ENCODE results near the gene IL1RAP. TPM values are rescaled to one million over a fixed set of nuclear protein-coding genes. Genes with fewer than 3 reads are reported as not detected.

The IL1RAP gene
- total and polyA plus RNA-seq, 2 experiments from 2014 or later: 14.6 to 46.5 TPM

GRCh38 chr3:190586631-190587011 lies 72.7 kb downstream of the IL1RAP start:
- H2AFZ ChIP-seq: no peak overlapping the region
- 72% methylated on average over 4 of the region's 4 CpGs for WGBS (ENCODE audit: low lambda C conversion rate, missing lambda C conversion rate)

DNA sequence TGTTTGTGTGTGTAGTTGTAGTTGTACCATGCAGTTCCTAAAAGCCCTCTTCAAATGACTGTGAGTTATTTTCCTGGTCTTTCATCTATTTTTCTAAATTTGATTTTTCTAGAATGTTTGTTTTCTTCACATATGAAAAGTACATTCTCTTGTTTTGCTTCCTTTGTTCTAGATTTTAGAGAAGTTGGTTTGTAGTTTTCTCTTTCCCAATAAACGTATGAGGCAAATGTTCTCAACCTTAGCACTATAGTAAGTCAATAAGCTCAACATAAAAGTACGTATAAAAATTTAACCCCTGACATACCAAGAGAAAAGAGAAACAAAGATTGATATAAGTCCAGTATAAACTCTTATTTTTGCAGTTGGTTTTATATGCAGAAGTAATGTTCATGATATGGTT lies 74.7 kb downstream of the IL1RAP start:
- H3K4me2 ChIP-seq: no peak overlapping the region
- no peaks in the 10 kb centered on the region for H4K20me1 ChIP-seq (ENCODE audit: insufficient read depth, poor library complexity, severe bottlenecking)
- H3K9me2 ChIP-seq (replicated peaks; ENCODE audit: insufficient read depth): no peaks in the 10 kb centered on the region
- no peak overlapping the region for H3K4me3 ChIP-seq
- no peaks in the 10 kb centered on the region for H3K9me3 ChIP-seq (ENCODE audit: low read depth)
- H2AFZ ChIP-seq: no peak overlapping the region
- TF ChIP-seq EZH2phosphoT487 (IDR thresholded peaks at IDR 0.05; ENCODE audit: low read depth, severe bottlenecking, unreplicated experiment) (no peak), EZH2 (IDR thresholded peaks at IDR 0.05; ENCODE audit: borderline replicate concordance) (no peak)
- TF ChIP-seq, protein P1, sequence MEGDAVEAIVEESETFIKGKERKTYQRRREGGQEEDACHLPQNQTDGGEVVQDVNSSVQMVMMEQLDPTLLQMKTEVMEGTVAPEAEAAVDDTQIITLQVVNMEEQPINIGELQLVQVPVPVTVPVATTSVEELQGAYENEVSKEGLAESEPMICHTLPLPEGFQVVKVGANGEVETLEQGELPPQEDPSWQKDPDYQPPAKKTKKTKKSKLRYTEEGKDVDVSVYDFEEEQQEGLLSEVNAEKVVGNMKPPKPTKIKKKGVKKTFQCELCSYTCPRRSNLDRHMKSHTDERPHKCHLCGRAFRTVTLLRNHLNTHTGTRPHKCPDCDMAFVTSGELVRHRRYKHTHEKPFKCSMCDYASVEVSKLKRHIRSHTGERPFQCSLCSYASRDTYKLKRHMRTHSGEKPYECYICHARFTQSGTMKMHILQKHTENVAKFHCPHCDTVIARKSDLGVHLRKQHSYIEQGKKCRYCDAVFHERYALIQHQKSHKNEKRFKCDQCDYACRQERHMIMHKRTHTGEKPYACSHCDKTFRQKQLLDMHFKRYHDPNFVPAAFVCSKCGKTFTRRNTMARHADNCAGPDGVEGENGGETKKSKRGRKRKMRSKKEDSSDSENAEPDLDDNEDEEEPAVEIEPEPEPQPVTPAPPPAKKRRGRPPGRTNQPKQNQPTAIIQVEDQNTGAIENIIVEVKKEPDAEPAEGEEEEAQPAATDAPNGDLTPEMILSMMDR (IDR thresholded peaks at IDR 0.05; ENCODE audit: poor library complexity): no peak
- H3K36me3 ChIP-seq (replicated peaks; ENCODE audit: insufficient read depth, low read depth): no peaks in the 10 kb centered on the region
- H3K79me2 ChIP-seq: no peaks in the 10 kb centered on the region
- H3K27ac ChIP-seq: no peak overlapping the region
- WGBS (ENCODE audit: low lambda C conversion rate, missing lambda C conversion rate): 84% methylated on average over 2 of the region's 2 CpGs
- no peaks in the 10 kb centered on the region for H3K27me3 ChIP-seq
- no peak for DNase-seq (ENCODE audit: low spot score)
- H3K4me1 ChIP-seq (ENCODE audit: insufficient read depth): no peaks in the 10 kb centered on the region

More at GRCh38 chr3:190586631-190587011, 72.7 kb downstream of the IL1RAP start:
- Histone ChIP-seq H3K36me3 (replicated peaks; ENCODE audit: insufficient read depth, low read depth) (no peaks in the 10 kb centered on the region), H3K27me3 (no peaks in the 10 kb centered on the region), H3K4me2 (no peak overlapping the region), H3K4me3 (no peak overlapping the region), H4K20me1 (ENCODE audit: insufficient read depth, poor library complexity, severe bottlenecking) (no peaks in the 10 kb centered on the region), H3K9me2 (replicated peaks; ENCODE audit: insufficient read depth) (no peaks in the 10 kb centered on the region), H3K9me3 (ENCODE audit: low read depth) (no peaks in the 10 kb centered on the region), H3K79me2 (no peaks in the 10 kb centered on the region), H3K27ac (peak overlapping the region; percentile 60), H3K4me1 (ENCODE audit: insufficient read depth) (no peaks in the 10 kb centered on the region)
- TF ChIP-seq, protein P1 (IDR thresholded peaks at IDR 0.05; ENCODE audit: poor library complexity): no peak
- no peak for TF ChIP-seq EZH2 (IDR thresholded peaks at IDR 0.05; ENCODE audit: borderline replicate concordance)
- no peak for TF ChIP-seq EZH2phosphoT487 (IDR thresholded peaks at IDR 0.05; ENCODE audit: low read depth, severe bottlenecking, unreplicated experiment)
- peak; percentile 25 for DNase-seq (ENCODE audit: low spot score)

GRCh38 chr3:190589326-190589725 lies 75.4 kb downstream of the IL1RAP start:
- Histone ChIP-seq H3K9me2 (replicated peaks; ENCODE audit: insufficient read depth) (no peaks in the 10 kb centered on the region), H3K9me3 (ENCODE audit: low read depth) (no peaks in the 10 kb centered on the region), H2AFZ (no peak overlapping the region), H4K20me1 (ENCODE audit: insufficient read depth, poor library complexity, severe bottlenecking) (no peaks in the 10 kb centered on the region), H3K4me1 (ENCODE audit: insufficient read depth) (no peaks in the 10 kb centered on the region), H3K79me2 (no peaks in the 10 kb centered on the region), H3K27ac (no peak overlapping the region), H3K27me3 (no peaks in the 10 kb centered on the region), H3K4me3 (no peak overlapping the region), H3K36me3 (replicated peaks; ENCODE audit: insufficient read depth, low read depth) (no peaks in the 10 kb centered on the region), H3K4me2 (no peak overlapping the region)
- TF ChIP-seq EZH2 (IDR thresholded peaks at IDR 0.05; ENCODE audit: borderline replicate concordance): no peak
- TF ChIP-seq, protein P1 (IDR thresholded peaks at IDR 0.05; ENCODE audit: poor library complexity): no peak
- no peak for TF ChIP-seq EZH2phosphoT487 (IDR thresholded peaks at IDR 0.05; ENCODE audit: low read depth, severe bottlenecking, unreplicated experiment)
- no peak for DNase-seq (ENCODE audit: low spot score)
- 78% methylated on average over 7 of the region's 7 CpGs for WGBS (ENCODE audit: low lambda C conversion rate, missing lambda C conversion rate)

GRCh38 chr3:190591080-190591479 lies 77.2 kb downstream of the IL1RAP start:
- Histone ChIP-seq H4K20me1 (ENCODE audit: insufficient read depth, poor library complexity, severe bottlenecking) (no peaks in the 10 kb centered on the region), H2AFZ (peak overlapping the region; percentile 4), H3K36me3 (replicated peaks; ENCODE audit: insufficient read depth, low read depth) (no peaks in the 10 kb centered on the region), H3K9me3 (ENCODE audit: low read depth) (no peaks in the 10 kb centered on the region), H3K4me1 (ENCODE audit: insufficient read depth) (peaks cover 5% of the 10 kb centered on the region), H3K4me3 (no peak overlapping the region), H3K79me2 (no peaks in the 10 kb centered on the region), H3K27me3 (no peaks in the 10 kb centered on the region), H3K9me2 (replicated peaks; ENCODE audit: insufficient read depth) (no peaks in the 10 kb centered on the region), H3K27ac (no peak overlapping the region), H3K4me2 (no peak overlapping the region)
- DNase-seq (ENCODE audit: low spot score): no peak
- TF ChIP-seq EZH2 (IDR thresholded peaks at IDR 0.05; ENCODE audit: borderline replicate concordance) (no peak), EZH2phosphoT487 (IDR thresholded peaks at IDR 0.05; ENCODE audit: low read depth, severe bottlenecking, unreplicated experiment) (no peak)
- TF ChIP-seq, protein P1 (IDR thresholded peaks at IDR 0.05; ENCODE audit: poor library complexity): no peak
- WGBS (ENCODE audit: low lambda C conversion rate, missing lambda C conversion rate): 52% methylated on average over 6 of the region's 6 CpGs

All from hepatocyte (in vitro differentiated cells).